Neuronal stem cell (in vitro differentiated cells): Measurements from ENCODE around the gene NOSTRIN.

Source experiments
- DNase-seq: peaks from one replicate; pipeline ENCODE4 v3.0.0-alpha.2; 2013; ENCODE audit warnings: low spot score
- H2AFZ ChIP-seq: one replicate; pipeline ENCODE4 v1.6.1; 2013; ENCODE audit warnings: mild to moderate bottlenecking, low read length, inconsistent platforms
- H2AK5ac ChIP-seq: 2 replicates; pipeline ENCODE4 v1.6.1; 2013; ENCODE audit warnings: low read depth, mild to moderate bottlenecking, inconsistent platforms, low read length, moderate library complexity, mixed read lengths
- H2BK120ac ChIP-seq: 2 replicates; pipeline ENCODE4 v1.6.1; 2013; ENCODE audit warnings: low read depth, mild to moderate bottlenecking, inconsistent platforms, low read length, moderate library complexity, mixed read lengths
- H2BK12ac ChIP-seq: one replicate; pipeline ENCODE4 v1.6.1; 2013; ENCODE audit warnings: low read length, inconsistent platforms
- H2BK15ac ChIP-seq: 2 replicates; pipeline ENCODE4 v1.6.1; 2013; ENCODE audit warnings: mild to moderate bottlenecking, low read length, inconsistent platforms, mixed read lengths
- H2BK5ac ChIP-seq: one replicate; pipeline ENCODE4 v1.6.1; 2013; ENCODE audit warnings: inconsistent platforms, mild to moderate bottlenecking, low read length, moderate library complexity
- H3K14ac ChIP-seq: one replicate; pipeline ENCODE4 v1.6.1; 2013; ENCODE audit warnings: low read length, inconsistent platforms
- H3K18ac ChIP-seq: 2 replicates; pipeline ENCODE4 v1.6.1; 2013; ENCODE audit warnings: low read length, inconsistent platforms
- H3K23ac ChIP-seq: 2 replicates; pipeline ENCODE4 v1.6.1; 2013; ENCODE audit warnings: low read depth, mild to moderate bottlenecking, mixed read lengths, low read length, inconsistent platforms; ENCODE audit not compliant: poor library complexity
- H3K27ac ChIP-seq: replicated peaks from 3 replicates; pipeline ENCODE4 v1.5.1; 2013; ENCODE audit warnings: low read length, inconsistent platforms
- H3K27me3 ChIP-seq, 3 experiments: 2 replicates each; pipeline ENCODE4 v1.6.1; 2013; ENCODE audit warnings: low read length in 3 of 3, mild to moderate bottlenecking in 2 of 3, inconsistent platforms in 1 of 3, low read depth in 1 of 3, mixed read lengths in 1 of 3, moderate library complexity in 1 of 3; ENCODE audit not compliant: control insufficient read depth in 3 of 3, insufficient read depth in 3 of 3
- H3K36me3 ChIP-seq, 2 donors: replicated peaks in 1 of 2; 2 replicates each; pipeline ENCODE4 v1.6.1; 2013; ENCODE audit warnings: low read length in 2 of 2; ENCODE audit not compliant: control insufficient read depth in 2 of 2, insufficient read depth in 2 of 2
- H3K4ac ChIP-seq: 2 replicates; pipeline ENCODE4 v1.6.1; 2013; ENCODE audit warnings: inconsistent platforms, mild to moderate bottlenecking, low read length, moderate library complexity
- H3K4me1 ChIP-seq, 2 donors: 1 replicate in 1 of 2; 2 replicates in 1 of 2; pipeline ENCODE4 v1.6.1; 2013; ENCODE audit warnings: low read length in 2 of 2, low read depth in 1 of 2; ENCODE audit not compliant: control insufficient read depth in 2 of 2, insufficient read depth in 1 of 2
- H3K4me2 ChIP-seq: one replicate; pipeline ENCODE4 v1.6.1; 2013; ENCODE audit warnings: mild to moderate bottlenecking, low read length, inconsistent platforms; ENCODE audit not compliant: insufficient read depth, poor library complexity, severe bottlenecking
- H3K4me3 ChIP-seq, 2 donors: 2 replicates each; pipeline ENCODE4 v1.5.1; 2013; ENCODE audit warnings: low read length in 2 of 2, mild to moderate bottlenecking in 2 of 2, inconsistent platforms in 1 of 2, moderate library complexity in 1 of 2
- H3K79me1 ChIP-seq: one replicate; pipeline ENCODE4 v1.6.1; 2013; ENCODE audit warnings: low read depth, mild to moderate bottlenecking, inconsistent platforms, low read length, moderate library complexity
- H3K9ac ChIP-seq: one replicate; pipeline ENCODE4 v1.6.1; 2013; ENCODE audit warnings: mild to moderate bottlenecking, low read depth, low read length, inconsistent platforms; ENCODE audit not compliant: poor library complexity
- H3K9me3 ChIP-seq, 2 donors: replicated peaks in 1 of 2; 2 replicates each; pipeline versions ENCODE3 to v1.6.1; 2013; ENCODE audit warnings: low read length in 2 of 2, mild to moderate bottlenecking in 2 of 2, inconsistent platforms in 1 of 2, low read depth in 1 of 2, mixed read lengths in 1 of 2, moderate library complexity in 1 of 2; ENCODE audit not compliant: control insufficient read depth in 2 of 2, insufficient read depth in 1 of 2
- H4K8ac ChIP-seq: one replicate; pipeline ENCODE4 v1.6.1; 2013; ENCODE audit warnings: low read depth, mild to moderate bottlenecking, inconsistent platforms, low read length, moderate library complexity
- H4K91ac ChIP-seq: one replicate; pipeline ENCODE4 v1.6.1; 2013; ENCODE audit warnings: low read length, low read depth, mild to moderate bottlenecking, inconsistent platforms; ENCODE audit not compliant: poor library complexity
- WGBS, 2 donors: extraction: QIAGEN DNeasy Blood & Tissue Kit; methylation state at CpG; one replicate each; pipeline ENCODE4 v1.1.7; 2013; ENCODE audit warnings: missing lambda C conversion rate in 2 of 2, mixed read lengths in 1 of 2; ENCODE audit not compliant: insufficient read length in 2 of 2, insufficient replicate concordance in 1 of 2; ENCODE audit errors: extremely low coverage in 2 of 2; 5-methylcytosine and 5-hydroxymethylcytosine counted together

NOSTRIN gene

DNA sequence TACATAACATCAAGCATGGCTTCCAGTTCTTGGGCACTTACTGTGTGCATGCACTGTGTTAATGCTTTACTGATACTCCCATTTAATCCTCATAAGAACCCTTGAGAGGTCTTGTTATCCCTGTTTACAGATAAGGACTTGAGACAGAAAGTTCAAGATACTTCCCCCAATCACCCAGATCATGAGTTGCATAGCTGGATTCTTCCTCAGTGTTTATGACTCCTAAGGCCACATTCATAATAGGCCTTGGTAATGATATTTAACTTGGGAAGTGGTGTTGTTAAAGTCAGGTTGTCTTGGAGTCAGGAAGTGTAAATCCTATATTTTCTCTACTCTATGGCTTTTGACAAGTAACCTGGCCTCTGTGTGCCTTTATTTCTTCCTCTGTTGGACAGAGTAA, 22.7 kb downstream of the NOSTRIN start:
- Histone ChIP-seq H3K18ac (no peak overlapping the region), H3K4me1 (peaks cover 2 to 4% of the 10 kb centered on the region in 2 donors), H3K27me3 (no peaks in the 10 kb centered on the region), H3K36me3 (no peaks in the 10 kb centered on the region), H3K14ac (no peak overlapping the region), H3K23ac (no peak overlapping the region), H2BK15ac (no peak overlapping the region), H2AFZ (no peak overlapping the region), H4K8ac (no peak overlapping the region), H4K91ac (no peak overlapping the region), H3K9me3 (no peaks in the 10 kb centered on the region), H2BK120ac (no peak overlapping the region), H3K4ac (no peak overlapping the region), H2BK5ac (no peak overlapping the region), H3K9ac (no peak overlapping the region), H3K27ac (no peak overlapping the region), H2AK5ac (no peak overlapping the region), H2BK12ac (no peak overlapping the region), H3K4me2 (no peak overlapping the region), H3K4me3 (no peak overlapping the region), H3K79me1 (no peaks in the 10 kb centered on the region)
- no peak for DNase-seq

GRCh38 chr2:168830958-168831357, 28.5 kb downstream of the NOSTRIN start:
- H4K91ac ChIP-seq = no peak overlapping the region
- H3K4ac ChIP-seq = no peak overlapping the region
- no peak overlapping the region for H2AK5ac ChIP-seq
- no peak overlapping the region for H3K4me2 ChIP-seq
- H4K8ac ChIP-seq = no peak overlapping the region
- H2BK5ac ChIP-seq = no peak overlapping the region
- no peak overlapping the region for H3K9ac ChIP-seq
- peaks cover 0 to 5% of the 10 kb centered on the region in 2 donors for H3K9me3 ChIP-seq
- no peaks in the 10 kb centered on the region for H3K27me3 ChIP-seq
- H3K14ac ChIP-seq = no peak overlapping the region
- DNase-seq = no peak
- H2BK120ac ChIP-seq = no peak overlapping the region
- H3K4me3 ChIP-seq = no peak overlapping the region
- H3K18ac ChIP-seq = no peak overlapping the region
- H3K23ac ChIP-seq = no peak overlapping the region
- no peak overlapping the region for H2BK12ac ChIP-seq
- no peak overlapping the region for H3K27ac ChIP-seq
- H2BK15ac ChIP-seq = no peak overlapping the region
- no peaks in the 10 kb centered on the region for H3K36me3 ChIP-seq
- peaks cover 2% of the 10 kb centered on the region in 2 donors for H3K4me1 ChIP-seq
- no peak overlapping the region for H2AFZ ChIP-seq
- no peaks in the 10 kb centered on the region for H3K79me1 ChIP-seq

- Histone ChIP-seq H3K18ac (no peak overlapping the region), H4K8ac (no peak overlapping the region)
These were observed 29.2 kb downstream of the NOSTRIN start for GRCh38 chr2:168831662-168832061.

GRCh38 chr2:168835969-168836368, 33.5 kb downstream of the NOSTRIN start:
- no peak overlapping the region for H2AFZ ChIP-seq
- no peak overlapping the region for H3K18ac ChIP-seq
- no peak overlapping the region for H3K14ac ChIP-seq
- H4K91ac ChIP-seq = no peak overlapping the region
- no peak overlapping the region for H2BK15ac ChIP-seq
- no peak overlapping the region for H3K4me2 ChIP-seq
- no peak overlapping the region for H2BK120ac ChIP-seq
- no peak overlapping the region for H4K8ac ChIP-seq
- no peak overlapping the region for H3K27ac ChIP-seq
- H3K9ac ChIP-seq = no peak overlapping the region
- no peak overlapping the region for H3K23ac ChIP-seq
- no peak overlapping the region for H2BK5ac ChIP-seq
- no CpG with 5 or more reads among the region's 2 CpGs for WGBS, 2 donors
- no peak for DNase-seq
- no peak overlapping the region for H3K4ac ChIP-seq
- H2BK12ac ChIP-seq = no peak overlapping the region
- H3K36me3 ChIP-seq = no peaks in the 10 kb centered on the region
- H3K27me3 ChIP-seq = no peaks in the 10 kb centered on the region
- no peak overlapping the region for H2AK5ac ChIP-seq
- no peaks in the 10 kb centered on the region for H3K79me1 ChIP-seq
- H3K9me3 ChIP-seq = peaks cover 0 to 5% of the 10 kb centered on the region in 2 donors
- no peak overlapping the region for H3K4me3 ChIP-seq
- H3K4me1 ChIP-seq = no peaks in the 10 kb centered on the region

More at GRCh38 chr2:168831662-168832061, 29.2 kb downstream of the NOSTRIN start:
- H3K36me3 ChIP-seq = no peaks in the 10 kb centered on the region
- peaks cover 0 to 2% of the 10 kb centered on the region in 2 donors for H3K4me1 ChIP-seq
- no peak overlapping the region for H3K27ac ChIP-seq
- no peak overlapping the region for H2BK12ac ChIP-seq
- H2BK15ac ChIP-seq = no peak overlapping the region
- no peak overlapping the region for H2BK5ac ChIP-seq
- DNase-seq = no peak
- H3K9me3 ChIP-seq = peaks cover 0 to 5% of the 10 kb centered on the region in 2 donors
- no peak overlapping the region for H3K4me3 ChIP-seq
- H3K79me1 ChIP-seq = no peaks in the 10 kb centered on the region
- no peak overlapping the region for H3K9ac ChIP-seq
- H3K14ac ChIP-seq = no peak overlapping the region
- no peak overlapping the region for H3K23ac ChIP-seq
- no peak overlapping the region for H2BK120ac ChIP-seq
- no peak overlapping the region for H4K91ac ChIP-seq
- H2AFZ ChIP-seq = no peak overlapping the region
- no peak overlapping the region for H3K4me2 ChIP-seq
- H2AK5ac ChIP-seq = no peak overlapping the region
- H3K4ac ChIP-seq = no peak overlapping the region
- H3K27me3 ChIP-seq = no peaks in the 10 kb centered on the region
